GM10266 (cell line): ENCODE data around the gene MACROD2.

Experiments used
- DNase-seq: peaks from one replicate; pipeline ENCODE4 v3.0.0; 2012; ENCODE audit errors: extremely low spot score
- TF ChIP-seq, protein P1 (sequence below): IDR thresholded peaks from 2 replicates; pipeline ENCODE4 v1.5.1; 2012; ENCODE audit warnings: mild to moderate bottlenecking, low read depth; ENCODE audit not compliant: control insufficient read depth, insufficient read depth; ENCODE audit errors: missing control alignments

Gene MACROD2

DNA sequence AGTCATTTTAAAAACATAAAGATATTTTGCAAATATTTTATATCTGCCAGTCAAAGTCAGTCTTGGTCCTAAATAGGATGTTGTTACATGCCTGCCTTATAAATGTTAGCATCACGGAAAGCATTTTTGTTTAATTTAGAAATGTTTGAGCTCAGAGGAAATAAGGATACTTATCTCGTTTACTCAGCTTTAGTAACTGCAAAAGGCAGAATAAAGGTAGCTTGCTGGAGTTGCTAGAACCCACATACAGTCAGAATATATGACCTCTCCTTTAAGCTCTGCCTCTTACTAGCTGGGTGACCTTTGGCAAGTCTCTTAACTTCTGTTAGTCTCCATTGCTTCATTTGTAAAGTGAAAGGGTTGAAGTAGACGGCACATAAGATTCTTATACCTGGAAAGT lies 1710.7 kb downstream of the MACROD2 start:
- DNase-seq, result no peak

DNA sequence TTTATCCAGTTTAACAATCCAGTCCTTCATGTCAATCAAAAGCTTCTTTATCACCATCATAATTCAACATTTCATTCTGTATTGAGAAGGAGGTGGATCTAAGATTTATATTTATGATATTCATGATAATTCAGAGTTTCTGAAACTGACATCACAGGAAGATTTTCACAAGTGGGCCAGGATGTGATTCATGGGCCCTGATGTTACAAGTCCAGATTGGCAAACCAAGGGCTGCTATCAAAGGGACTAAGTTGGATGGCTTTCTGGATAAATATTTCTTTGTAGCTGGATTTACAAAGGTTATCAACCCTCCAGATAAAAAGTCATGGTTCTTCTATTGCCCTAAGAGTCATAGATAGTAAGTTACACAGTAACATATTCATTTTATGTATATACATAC lies 1711.4 kb downstream of the MACROD2 start:
- TF ChIP-seq, protein P1, sequence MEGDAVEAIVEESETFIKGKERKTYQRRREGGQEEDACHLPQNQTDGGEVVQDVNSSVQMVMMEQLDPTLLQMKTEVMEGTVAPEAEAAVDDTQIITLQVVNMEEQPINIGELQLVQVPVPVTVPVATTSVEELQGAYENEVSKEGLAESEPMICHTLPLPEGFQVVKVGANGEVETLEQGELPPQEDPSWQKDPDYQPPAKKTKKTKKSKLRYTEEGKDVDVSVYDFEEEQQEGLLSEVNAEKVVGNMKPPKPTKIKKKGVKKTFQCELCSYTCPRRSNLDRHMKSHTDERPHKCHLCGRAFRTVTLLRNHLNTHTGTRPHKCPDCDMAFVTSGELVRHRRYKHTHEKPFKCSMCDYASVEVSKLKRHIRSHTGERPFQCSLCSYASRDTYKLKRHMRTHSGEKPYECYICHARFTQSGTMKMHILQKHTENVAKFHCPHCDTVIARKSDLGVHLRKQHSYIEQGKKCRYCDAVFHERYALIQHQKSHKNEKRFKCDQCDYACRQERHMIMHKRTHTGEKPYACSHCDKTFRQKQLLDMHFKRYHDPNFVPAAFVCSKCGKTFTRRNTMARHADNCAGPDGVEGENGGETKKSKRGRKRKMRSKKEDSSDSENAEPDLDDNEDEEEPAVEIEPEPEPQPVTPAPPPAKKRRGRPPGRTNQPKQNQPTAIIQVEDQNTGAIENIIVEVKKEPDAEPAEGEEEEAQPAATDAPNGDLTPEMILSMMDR, result no peak
- DNase-seq, result no peak

More for the DNA sequence above, 1710.7 kb downstream of the MACROD2 start:
- TF ChIP-seq, protein P1, result no peak

DNA sequence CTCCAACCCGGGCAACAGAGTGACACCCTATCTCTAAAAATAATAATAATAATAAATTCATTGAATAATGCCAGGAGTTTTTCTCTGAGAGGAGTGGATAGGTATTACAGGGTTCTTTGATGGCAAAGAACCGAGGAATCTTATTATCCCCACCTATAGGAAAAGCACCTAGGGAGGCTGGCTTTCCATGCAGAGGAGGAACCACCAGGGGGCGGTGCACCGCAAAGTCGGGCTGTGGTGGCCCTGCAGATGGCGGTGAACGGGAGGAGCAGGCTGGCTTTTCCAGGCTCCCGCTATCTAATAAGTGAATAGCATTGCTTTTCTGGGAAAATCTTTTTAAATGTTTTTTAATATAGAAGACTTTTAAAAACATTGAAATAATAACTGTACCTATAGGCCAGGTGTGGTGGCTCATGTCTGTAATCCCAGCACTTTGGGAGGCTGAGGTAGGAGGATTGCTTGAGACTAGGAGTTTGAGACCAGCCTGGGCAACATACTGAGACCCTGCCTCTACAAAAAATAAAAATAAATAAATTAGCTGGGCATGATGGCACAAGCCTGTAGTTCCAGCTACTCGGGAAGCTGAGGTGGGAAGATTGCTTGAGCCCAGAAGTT lies 1713.8 kb downstream of the MACROD2 start:
- DNase-seq, result peak; percentile 31

DNA sequence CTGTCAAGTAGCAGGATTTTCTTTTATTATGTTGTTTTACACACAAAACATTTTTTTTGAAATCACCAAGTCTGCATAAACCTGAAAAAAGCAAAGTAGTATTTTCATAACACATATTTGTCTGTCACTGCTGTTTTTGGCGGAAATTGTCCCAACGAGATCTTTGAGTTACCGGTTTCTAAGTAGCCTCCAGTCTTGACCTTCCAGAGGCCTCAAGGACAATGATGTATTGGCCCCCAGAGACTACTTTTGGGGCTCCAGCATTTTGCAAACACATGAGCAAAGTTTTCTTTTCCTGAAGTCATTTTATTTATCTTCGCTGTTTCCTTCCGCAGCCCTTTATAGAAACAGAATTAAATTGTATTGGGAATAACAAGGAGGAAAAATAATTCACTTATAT lies 1715.3 kb downstream of the MACROD2 start:
- no peak for DNase-seq
- TF ChIP-seq, protein P1, result no peak

More for the DNA sequence above, 1713.8 kb downstream of the MACROD2 start:
- TF ChIP-seq, protein P1, result peak; percentile 78

DNA sequence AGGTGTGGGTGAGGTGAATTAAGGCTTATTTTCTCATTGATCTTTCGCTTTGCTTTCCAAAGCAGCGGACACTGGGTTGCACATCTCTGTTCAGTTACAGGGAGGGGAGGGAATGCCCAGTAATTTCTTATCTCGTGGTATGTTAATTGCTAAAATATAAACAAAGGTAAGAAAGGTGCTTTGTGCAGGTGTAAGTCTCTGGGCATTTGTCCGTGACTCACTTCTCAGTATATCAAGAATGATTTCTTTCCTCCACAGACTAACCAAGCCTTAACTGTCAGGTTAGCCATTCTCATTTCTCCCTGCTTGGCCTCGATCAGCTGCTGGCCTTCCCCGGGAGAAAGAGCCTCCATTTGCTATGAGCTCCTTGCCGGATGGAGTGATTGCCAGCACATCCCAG lies 1715.9 kb downstream of the MACROD2 start:
- TF ChIP-seq, protein P1, result no peak
- DNase-seq, result no peak

DNA sequence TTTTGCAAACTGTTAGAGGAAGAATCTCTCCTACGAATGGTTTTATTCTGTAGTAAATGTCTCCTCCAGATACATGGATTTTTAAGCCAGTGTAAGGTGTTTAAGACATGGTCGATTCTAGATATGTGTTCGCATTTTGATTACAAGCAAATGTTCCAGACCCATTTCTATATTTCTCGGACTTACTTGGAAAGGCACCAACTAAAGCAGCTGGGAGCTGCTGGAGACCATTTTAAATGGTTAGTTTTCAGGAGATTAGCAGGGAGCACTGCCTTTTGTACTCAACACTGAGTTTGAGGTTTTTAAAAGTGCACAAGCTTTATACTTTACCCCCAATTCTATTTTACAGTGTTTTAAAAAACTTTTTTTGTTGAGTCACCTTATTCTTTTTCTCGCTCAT lies 1720.9 kb downstream of the MACROD2 start:
- no peak for DNase-seq
- TF ChIP-seq, protein P1, result no peak

DNA sequence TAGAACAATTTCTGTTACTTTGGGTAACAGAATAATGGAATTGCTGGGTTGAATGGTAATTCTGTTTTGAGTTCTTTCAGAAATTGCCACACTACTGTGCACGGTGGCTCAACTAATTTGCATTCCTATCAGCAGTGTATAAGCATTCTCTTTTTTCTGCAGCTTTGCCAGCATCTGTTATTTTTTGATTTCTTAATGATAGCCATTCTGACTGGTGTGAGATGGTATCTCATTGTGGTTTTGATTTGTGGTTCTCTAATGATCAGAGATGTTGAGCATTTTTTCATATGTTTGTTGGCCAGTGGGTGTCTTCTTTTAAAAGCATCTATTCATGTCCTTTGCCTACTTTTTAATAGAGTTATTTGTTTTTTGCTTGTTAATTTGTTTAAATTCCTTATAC lies 1731.1 kb downstream of the MACROD2 start:
- TF ChIP-seq, protein P1, result no peak
- DNase-seq, result no peak
